C1 segment of cervical spinal cord (tissue), 14 donors: Measurements from ENCODE around the gene CENPP.
A peak's percentile ranks its signal among the peaks of the same experiment; 100 is the strongest.

Experiments used
- DNase-seq, 14 donors: peaks; one replicate each; lab custom pipeline; 2025; lab: John Stamatoyannopoulos, UW

Gene CENPP

GRCh38 chr9:92422611-92423338, 97.0 kb downstream of the CENPP start:
- DNase-seq: no peak

GRCh38 chr9:92423612-92424011, 97.9 kb downstream of the CENPP start:
- no peak for DNase-seq

GRCh38 chr9:92424340-92424739, 98.6 kb downstream of the CENPP start, which contains the start of gene OMD:
OMD (minus strand) TSS chr9:92424471; CDS start chr9:92417558, 6,913 bp downstream.
- no peak for DNase-seq

- DNase-seq: no peak
These were observed 99.7 kb downstream of the CENPP start for GRCh38 chr9:92425474-92425873.

- no peak for DNase-seq
These were observed 100.9 kb downstream of the CENPP start for GRCh38 chr9:92426501-92427145.

GRCh38 chr9:92429836-92430235, 104.1 kb downstream of the CENPP start:
- no peak for DNase-seq

- DNase-seq: peak in 1 of 14 donors; percentile 1
These were observed 106.6 kb downstream of the CENPP start for GRCh38 chr9:92432350-92432749.

GRCh38 chr9:92432972-92433548, 107.3 kb downstream of the CENPP start:
- no peak for DNase-seq

- no peak for DNase-seq
These were observed 109.5 kb downstream of the CENPP start for GRCh38 chr9:92435263-92435662.

- DNase-seq: no peak
These were observed 113.3 kb downstream of the CENPP start for GRCh38 chr9:92438900-92439526.

- DNase-seq: no peak
These were observed 114.4 kb downstream of the CENPP start for GRCh38 chr9:92439921-92440750.

GRCh38 chr9:92440751-92441046, 114.9 kb downstream of the CENPP start:
- no peak for DNase-seq

- no peak for DNase-seq
These were observed 119.1 kb downstream of the CENPP start for GRCh38 chr9:92444841-92445240.

GRCh38 chr9:92446536-92446935, 120.8 kb downstream of the CENPP start:
- DNase-seq: no peak

GRCh38 chr9:92455217-92455616, 129.5 kb downstream of the CENPP start:
- DNase-seq: no peak

GRCh38 chr9:92457576-92457975, 131.8 kb downstream of the CENPP start:
- no peak for DNase-seq

- DNase-seq: no peak
These were observed 137.6 kb downstream of the CENPP start for GRCh38 chr9:92463387-92463786.

GRCh38 chr9:92463984-92464383, 138.2 kb downstream of the CENPP start:
- DNase-seq: no peak

- DNase-seq: no peak
These were observed 141.3 kb downstream of the CENPP start for GRCh38 chr9:92467041-92467440.

GRCh38 chr9:92467511-92467910, 141.8 kb downstream of the CENPP start:
- no peak for DNase-seq

- DNase-seq: peak in 4 of 14 donors; percentile 5 to 61 (median 20)
These were observed 142.5 kb downstream of the CENPP start for GRCh38 chr9:92468206-92468605.

GRCh38 chr9:92474587-92474986, 148.8 kb downstream of the CENPP start:
- no peak for DNase-seq
